NCI-H2171 (cell line): ENCODE results near the gene VPS37C.
A peak's percentile ranks its signal among the peaks of the same experiment; 100 is the strongest.
"Not testable (repeated sequence)": the region's sequence is repeated elsewhere in the genome, so short reads cannot be mapped to it uniquely, and the experiment has no call there.

Experiments used
- DNase-seq: peaks from one replicate; lab custom pipeline; 2025; lab: John Stamatoyannopoulos, UW

The VPS37C gene

GRCh38 chr11:61174949-61175348, 13.7 kb upstream of the VPS37C start:
- DNase-seq = no peak

- no peak for DNase-seq
Measured at GRCh38 chr11:61174273-61174672, 13.0 kb upstream of the VPS37C start.

GRCh38 chr11:61173456-61173855, 12.2 kb upstream of the VPS37C start:
- DNase-seq = no peak

GRCh38 chr11:61172888-61173287, 11.7 kb upstream of the VPS37C start:
- no peak for DNase-seq

- no peak for DNase-seq
Measured at GRCh38 chr11:61172356-61172755, 11.1 kb upstream of the VPS37C start.

- no peak for DNase-seq
Measured at GRCh38 chr11:61171907-61172306, 10.7 kb upstream of the VPS37C start.

GRCh38 chr11:61170566-61170965, 9.3 kb upstream of the VPS37C start:
- DNase-seq = no peak

GRCh38 chr11:61168800-61169199, 7.6 kb upstream of the VPS37C start:
- no peak for DNase-seq

- no peak for DNase-seq
Measured at GRCh38 chr11:61168042-61168688, 6.9 kb upstream of the VPS37C start.

- not testable (repeated sequence) for DNase-seq
Measured at GRCh38 chr11:61166331-61166730, 5.1 kb upstream of the VPS37C start.

- DNase-seq = not testable (repeated sequence)
Measured at GRCh38 chr11:61165785-61166184, 4.6 kb upstream of the VPS37C start.

- DNase-seq = no peak
Measured at GRCh38 chr11:61164606-61165424, 3.6 kb upstream of the VPS37C start.

GRCh38 chr11:61163714-61164605, 2.7 kb upstream of the VPS37C start:
- no peak for DNase-seq

GRCh38 chr11:61163021-61163420, 1.8 kb upstream of the VPS37C start:
- no peak for DNase-seq

- peak; percentile 62 for DNase-seq
Measured at GRCh38 chr11:61162092-61162941, 1.1 kb upstream of the VPS37C start.

GRCh38 chr11:61160487-61161189, 588 bp downstream of the VPS37C start:
- no peak for DNase-seq

- no peak for DNase-seq
Measured at GRCh38 chr11:61158691-61159381, 2.4 kb downstream of the VPS37C start.

GRCh38 chr11:61157743-61158142, 3.5 kb downstream of the VPS37C start:
- no peak for DNase-seq

GRCh38 chr11:61155741-61156140, 5.5 kb downstream of the VPS37C start:
- no peak for DNase-seq

GRCh38 chr11:61155312-61155711, 5.9 kb downstream of the VPS37C start:
- no peak for DNase-seq
